Measurements from ENCODE around the gene USP33. TPM values are rescaled to one million over a fixed set of nuclear protein-coding genes. Genes with fewer than 3 reads are reported as not detected.
"Not testable (repeated sequence)": the region's sequence is repeated elsewhere in the genome, so short reads cannot be mapped to it uniquely, and the experiment has no call there.

The USP33 gene
- total RNA-seq, 1 experiment from 2014 or later: 81.6 TPM

DNA sequence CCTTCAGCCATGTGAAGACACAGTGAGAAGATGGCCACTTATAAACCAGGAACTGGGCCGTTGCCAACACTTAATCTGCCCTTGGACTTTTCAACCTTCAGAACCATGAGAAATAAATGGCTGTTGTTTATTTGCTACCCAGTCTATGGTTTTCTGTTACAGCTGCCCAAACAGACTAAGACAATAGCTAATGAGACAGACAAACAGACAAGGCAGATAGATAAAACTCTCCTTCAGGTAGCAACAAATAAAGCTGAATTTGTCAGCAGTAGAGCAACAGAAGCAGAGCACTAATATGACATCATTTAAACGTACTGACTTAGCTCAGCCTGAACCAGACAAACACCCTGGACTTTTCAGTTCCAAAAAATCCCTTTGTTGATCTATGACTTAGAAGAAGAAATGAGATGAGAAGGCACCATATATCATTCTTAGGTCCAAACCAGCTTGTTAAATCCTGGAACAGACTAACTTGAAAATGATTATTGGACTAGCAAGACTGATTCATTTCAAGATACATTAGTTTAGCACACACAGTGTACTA lies 104.1 kb downstream of the USP33 start:
- no peak overlapping the region for H3K4me3 ChIP-seq
- no peak for DNase-seq
- H3K36me3 ChIP-seq: peaks cover 25% of the 10 kb centered on the region
- peaks cover 5% of the 10 kb centered on the region for H3K9me3 ChIP-seq
- H3K27me3 ChIP-seq: no peaks in the 10 kb centered on the region

DNA sequence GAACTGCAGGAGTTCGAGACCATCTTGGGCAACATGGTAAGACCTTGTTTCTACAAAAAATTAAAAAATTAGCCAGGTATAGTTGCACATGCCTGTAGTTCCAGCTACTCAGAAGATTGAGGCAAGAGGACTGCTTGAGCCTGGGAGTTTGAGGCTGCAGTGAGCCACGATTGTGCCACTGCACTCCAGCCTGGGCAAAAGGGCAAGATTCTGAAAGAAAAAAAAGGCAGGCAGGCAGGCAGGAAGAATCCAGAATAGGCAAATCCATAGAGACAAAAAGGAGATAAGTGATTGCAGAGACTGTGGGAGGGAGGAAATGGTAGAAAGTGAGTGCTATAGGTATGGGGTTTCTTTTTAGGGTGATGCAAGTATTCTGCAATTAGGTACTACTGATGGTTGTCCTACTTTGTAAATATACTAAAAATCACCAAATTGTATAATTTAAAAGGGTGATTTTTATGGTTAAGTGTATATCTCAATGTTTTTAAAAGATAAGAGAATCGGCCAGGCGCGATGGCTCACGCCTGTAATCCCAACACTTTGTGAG lies 106.6 kb downstream of the USP33 start:
- Histone ChIP-seq H3K4me3 (no peak overlapping the region), H3K36me3 (peaks cover 25% of the 10 kb centered on the region), H3K27me3 (no peaks in the 10 kb centered on the region), H3K9me3 (peaks cover 15% of the 10 kb centered on the region)
- no peak for DNase-seq

DNA sequence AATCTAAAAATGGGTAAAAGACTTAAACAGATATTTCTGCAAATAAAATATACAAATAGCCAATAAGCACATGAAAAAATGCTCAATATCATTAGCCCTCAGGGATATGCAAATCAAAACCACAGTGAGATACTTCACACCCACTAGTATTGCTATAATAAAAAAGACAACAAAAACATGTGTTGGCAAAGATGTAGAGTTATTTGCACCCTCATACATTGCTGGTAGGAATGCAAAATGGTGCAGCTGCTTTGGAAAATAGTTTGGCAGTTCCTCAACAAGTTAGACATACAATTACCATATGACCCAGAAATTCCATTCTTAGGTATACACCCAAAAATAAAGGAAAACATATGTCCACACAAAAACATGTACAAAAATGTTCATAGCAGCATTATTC lies 107.4 kb downstream of the USP33 start:
- Histone ChIP-seq H3K27me3 (no peaks in the 10 kb centered on the region), H3K4me3 (no peak overlapping the region), H3K9me3 (peaks cover 17% of the 10 kb centered on the region), H3K36me3 (peaks cover 30% of the 10 kb centered on the region)
- DNase-seq: no peak

DNA sequence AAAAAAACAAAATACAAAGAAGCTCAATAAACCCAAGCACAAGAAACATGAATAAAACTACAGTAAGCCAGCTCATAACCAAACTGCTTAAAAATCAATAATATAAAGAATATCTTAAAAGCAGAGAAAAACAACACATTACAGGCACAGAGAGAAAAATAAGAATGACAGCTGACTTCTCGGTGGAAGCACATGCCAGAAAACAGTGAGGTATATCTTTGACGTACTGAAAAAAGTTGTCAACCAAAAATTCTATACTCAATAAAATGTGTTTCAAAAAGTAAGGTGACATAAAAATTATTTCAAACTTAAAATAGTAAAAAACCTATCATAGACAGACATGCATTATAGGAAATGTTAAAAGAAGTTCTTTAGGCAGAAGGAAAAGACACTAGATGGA lies 110.5 kb downstream of the USP33 start:
- Histone ChIP-seq H3K9me3 (peaks cover 17% of the 10 kb centered on the region), H3K4me3 (no peak overlapping the region), H3K36me3 (peaks cover 43% of the 10 kb centered on the region), H3K27me3 (no peaks in the 10 kb centered on the region)
- no peak for DNase-seq

DNA sequence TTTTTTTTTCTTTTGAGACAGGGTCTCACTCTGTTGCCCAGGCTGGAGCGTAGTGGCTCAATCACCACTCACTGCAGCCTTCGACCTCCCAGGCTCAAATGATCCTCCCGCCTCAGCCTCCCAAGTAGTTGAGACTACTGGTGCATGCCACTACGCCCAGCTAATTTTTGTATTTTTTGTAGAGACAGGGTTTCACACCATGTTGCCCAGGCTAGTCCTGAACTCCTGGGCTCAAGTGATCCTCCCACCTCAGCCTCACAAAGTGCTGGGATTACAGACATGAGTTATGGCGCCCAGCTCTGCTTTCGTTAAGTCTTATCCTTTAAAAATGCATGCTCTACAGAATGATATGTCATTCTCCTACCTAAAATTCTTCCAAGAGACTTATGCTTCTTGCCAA lies 113.4 kb downstream of the USP33 start:
- DNase-seq, H3K27me3 ChIP-seq, H3K4me3 ChIP-seq: not testable (repeated sequence)
- Histone ChIP-seq H3K36me3 (peaks cover 43% of the 10 kb centered on the region), H3K9me3 (peaks cover 15% of the 10 kb centered on the region)

Other genes with a start within 250 kb of the USP33 start
- 30.9 and 45.1 TPM in 2 replicates for gene ZZZ3, start 77.2 kb downstream of the USP33 start, total RNA-seq (2014; rRNA removed; shearing (Covaris generic); ENCODE audit: low replicate concordance)
- 2.7 and 3.5 TPM in 2 replicates for gene MIGA1, start 19.8 kb upstream of the USP33 start, total RNA-seq (2014; rRNA removed; shearing (Covaris generic); ENCODE audit: low replicate concordance)
- 2.4 and 3.3 TPM in 2 replicates for gene NEXN, start 128.8 kb upstream of the USP33 start, total RNA-seq (2014; rRNA removed; shearing (Covaris generic); ENCODE audit: low replicate concordance)
- gene FUBP1, start 219.2 kb upstream of the USP33 start, total RNA-seq (2014; rRNA removed; shearing (Covaris generic); ENCODE audit: low replicate concordance): 183 and 225 TPM in 2 replicates
- 20.9 and 34.9 TPM in 2 replicates for gene DNAJB4, start 245.1 kb upstream of the USP33 start, total RNA-seq (2014; rRNA removed; shearing (Covaris generic); ENCODE audit: low replicate concordance)